Activated CD4-positive, alpha-beta T cell treated with anti-CD3 and anti-CD28 coated beads for 4 hours (primary cell): ENCODE measurements around the gene POM121L12.

ENCODE experiments used
- DNase-seq, 2 donors: peaks; one replicate each; pipeline ENCODE4 v3.0.0-alpha.2; 2020

Gene POM121L12

DNA sequence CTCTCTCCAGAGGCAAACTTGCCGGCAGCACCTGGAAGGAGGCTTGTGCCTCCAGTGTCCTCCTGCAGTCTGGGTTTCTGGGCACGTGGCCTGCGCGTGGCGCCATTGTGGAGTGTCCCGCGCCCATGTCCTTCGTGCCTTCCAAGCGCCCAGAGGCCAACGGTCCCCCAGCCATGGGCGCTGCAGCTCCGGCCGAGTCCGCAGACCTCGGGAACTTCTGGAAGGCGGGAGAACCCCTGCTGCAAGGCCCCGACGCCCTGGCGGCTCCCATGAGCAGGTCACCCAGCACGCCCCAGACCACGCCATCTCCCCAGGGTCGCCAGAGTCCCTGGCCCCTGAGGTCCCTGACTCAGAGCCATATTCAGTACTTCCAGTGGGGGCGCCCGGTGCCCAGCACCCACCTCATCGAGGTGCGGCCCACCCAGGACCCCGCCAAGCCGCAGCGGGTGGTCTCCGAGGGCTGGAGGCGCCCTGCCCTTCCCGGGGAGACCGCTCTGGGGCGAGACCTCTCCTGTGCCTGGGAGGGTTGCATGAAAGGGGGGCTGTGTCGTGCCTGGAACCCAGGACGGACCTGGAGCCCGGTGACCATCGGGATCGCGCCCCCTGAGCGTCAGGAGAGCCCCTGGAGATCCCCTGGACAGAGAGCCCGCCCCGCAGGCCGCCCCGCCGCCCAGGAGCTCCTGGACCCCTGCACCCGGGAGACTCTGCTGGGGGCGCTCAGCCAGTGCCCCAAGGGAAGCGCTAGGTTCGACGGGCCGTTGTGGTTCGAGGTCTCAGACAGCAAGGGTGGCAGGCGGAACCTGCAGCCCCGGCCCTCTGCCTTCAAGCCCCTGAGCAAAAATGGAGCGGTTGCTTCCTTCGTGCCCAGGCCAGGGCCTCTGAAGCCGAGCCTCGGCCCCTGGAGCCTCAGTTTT lies at the start of gene POM121L12:
Gene POM121L12 (plus strand): TSS at position 135 of the 914 bp plus-strand sequence. CDS start 39 bp downstream, at position 174.
- no peak for DNase-seq

DNA sequence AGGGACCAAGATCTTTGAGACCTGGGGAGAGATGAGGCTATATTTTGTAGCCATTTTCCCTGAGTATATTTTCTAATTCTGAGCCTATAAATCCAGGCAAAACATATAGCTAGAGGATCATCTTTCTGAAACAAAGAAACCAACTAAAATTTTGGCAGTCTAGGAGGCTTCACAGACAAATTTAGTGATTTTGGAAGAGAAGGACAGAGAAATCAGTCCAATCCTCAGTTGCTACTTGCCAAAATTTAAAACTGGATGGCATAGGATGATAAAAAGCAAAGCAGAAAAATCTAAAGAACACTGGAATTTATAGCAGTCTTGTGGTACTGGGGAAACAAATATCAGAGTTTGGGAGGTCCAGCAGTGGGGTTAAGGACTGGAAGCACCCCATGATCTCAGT lies 43.4 kb upstream of the POM121L12 start:
- no peak for DNase-seq

DNA sequence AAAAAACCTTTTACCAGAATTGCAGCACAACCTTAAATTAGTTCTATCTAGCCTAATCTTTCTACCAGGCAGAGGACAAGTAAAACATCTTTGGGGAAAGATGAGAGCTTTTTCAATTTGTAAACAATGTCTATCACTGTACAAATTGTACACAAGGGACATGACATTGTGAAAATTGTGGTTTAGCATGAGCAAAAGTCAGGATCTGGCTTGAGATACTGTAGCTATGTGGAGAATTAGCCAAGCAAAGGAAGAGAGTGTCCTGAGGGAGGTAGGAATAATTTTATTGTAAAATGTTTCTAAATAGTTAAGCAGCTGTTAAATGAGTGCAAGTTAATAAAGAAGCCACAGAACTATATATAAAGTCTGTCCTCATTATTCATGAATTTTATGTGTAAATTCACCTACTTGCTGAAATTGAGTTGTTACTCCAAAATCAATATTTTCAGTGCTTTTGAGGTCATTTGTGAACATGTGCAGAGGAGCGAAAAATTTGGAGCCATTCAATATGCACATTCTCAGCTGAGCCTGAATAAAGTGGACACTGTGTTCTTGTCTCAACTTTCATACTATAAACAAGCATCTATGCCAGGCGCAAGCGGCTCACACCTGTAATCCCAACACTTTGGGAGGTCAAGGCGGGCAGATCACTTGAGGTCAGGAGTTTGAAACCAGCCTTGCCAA lies 42.8 kb upstream of the POM121L12 start:
- DNase-seq, result no peak

DNA sequence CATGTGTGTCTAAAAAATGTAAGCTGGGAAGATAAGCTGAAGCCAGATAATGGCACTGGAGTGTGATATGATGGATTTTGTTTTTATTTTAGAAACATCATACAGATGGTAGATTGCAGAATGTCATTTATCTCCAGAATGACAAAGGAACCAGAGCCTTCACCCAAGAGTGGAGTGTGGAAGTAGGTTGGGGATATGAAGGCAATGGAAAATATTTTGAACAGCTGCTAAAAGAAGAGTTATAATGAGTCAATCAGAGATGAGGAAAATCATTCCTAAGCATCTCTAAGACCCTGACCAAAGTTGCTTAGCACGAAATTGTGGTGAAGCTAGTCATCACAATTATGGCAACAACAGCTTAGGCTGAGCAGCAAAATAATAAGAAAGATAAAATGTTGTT lies 39.8 kb upstream of the POM121L12 start:
- DNase-seq, result no peak

DNA sequence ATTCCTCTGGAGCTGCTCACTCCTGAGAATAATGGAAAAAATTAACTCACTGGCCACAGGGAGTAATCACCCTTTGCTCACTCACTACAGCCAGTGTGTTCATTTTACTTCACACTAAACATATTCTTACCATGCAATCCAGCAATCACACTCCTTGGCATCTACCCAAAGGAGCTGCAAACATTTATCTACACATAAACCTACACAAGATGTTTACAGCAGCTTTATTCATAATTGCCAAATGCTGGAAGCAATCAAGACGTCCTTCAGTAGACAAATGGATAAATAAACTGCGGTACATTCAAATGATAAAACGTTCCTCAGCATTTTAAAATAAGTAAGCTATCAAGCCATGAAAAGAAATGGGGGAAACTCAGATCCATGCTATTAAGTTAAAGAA lies 34.2 kb upstream of the POM121L12 start:
- no peak for DNase-seq

DNA sequence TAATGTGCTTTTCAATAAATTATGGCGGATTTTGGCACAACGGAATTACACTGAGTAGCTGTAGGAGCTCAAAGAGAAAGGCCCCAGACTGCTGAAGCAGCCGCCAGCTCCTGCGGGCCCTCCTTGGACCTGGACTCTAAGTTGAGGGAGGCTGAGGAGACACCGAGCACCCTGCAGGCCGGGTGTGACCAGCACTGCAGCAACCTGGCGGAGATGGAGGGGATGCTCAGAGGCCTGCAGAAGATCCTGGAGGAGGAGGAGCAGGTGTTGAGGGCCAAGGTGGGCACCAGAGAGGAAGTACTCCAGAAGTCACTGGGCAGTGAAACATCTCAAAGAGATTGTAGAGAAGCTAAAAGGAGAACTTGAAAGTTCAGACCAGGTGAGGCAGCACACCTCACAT lies 33.0 kb upstream of the POM121L12 start:
- DNase-seq, result no peak

DNA sequence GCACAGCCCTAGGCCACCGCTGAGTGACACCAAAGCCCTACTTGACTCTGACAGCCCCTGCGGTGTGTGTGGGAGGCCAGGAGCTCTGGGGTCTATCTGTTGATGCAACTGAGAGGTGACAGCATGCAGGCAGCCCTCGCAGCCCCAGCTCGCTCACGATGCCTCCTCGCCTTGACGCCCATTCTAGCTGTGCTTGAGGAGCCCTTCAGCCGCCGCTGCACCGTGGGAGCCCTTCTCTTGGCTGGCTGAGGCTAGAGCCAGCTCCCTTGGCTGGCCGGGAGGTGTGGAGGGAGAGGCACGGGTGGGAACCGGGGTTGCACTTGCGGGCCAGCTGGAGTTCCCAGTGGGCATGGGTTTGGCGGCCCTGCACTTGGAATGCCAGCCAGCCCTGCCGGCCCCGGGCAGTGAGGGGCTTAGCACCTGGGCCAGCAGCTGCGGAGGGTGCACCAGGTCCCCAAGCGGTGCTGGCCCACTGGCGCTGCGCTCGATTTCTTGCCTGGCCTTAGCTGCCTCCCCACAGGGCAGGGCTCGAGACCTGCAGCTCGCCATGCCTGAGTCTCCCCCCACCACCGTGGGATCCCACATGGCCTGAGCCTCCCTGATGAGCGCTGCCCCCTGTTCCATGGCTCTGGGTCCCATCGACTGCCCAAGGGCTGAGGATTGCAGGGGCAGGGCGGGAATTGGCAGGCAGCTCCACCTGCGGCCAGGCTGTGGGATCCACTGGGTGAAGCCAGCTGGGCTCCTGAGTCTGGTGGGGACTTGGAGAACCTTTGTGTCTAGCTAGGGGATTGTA lies 31.6 kb upstream of the POM121L12 start:
- DNase-seq, result no peak

DNA sequence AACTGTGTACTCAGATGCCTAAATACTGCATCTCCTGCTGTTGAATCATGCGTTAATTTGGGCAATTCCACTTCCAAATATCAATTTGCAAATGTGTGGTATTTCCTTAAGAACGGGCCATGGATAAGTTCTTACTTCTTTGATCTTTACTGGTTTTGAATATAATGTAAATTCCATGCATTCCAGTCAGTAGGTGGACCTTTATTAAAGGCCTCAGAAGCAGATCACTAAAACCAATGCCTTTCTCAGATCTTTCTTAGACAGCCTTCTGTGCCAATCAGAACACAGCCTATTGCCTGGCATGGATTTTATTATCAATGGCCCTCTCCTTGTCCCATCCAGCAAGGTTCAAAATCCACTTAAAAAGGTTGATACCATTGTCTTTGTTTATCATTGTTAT lies 21.5 kb upstream of the POM121L12 start:
- DNase-seq, result no peak

DNA sequence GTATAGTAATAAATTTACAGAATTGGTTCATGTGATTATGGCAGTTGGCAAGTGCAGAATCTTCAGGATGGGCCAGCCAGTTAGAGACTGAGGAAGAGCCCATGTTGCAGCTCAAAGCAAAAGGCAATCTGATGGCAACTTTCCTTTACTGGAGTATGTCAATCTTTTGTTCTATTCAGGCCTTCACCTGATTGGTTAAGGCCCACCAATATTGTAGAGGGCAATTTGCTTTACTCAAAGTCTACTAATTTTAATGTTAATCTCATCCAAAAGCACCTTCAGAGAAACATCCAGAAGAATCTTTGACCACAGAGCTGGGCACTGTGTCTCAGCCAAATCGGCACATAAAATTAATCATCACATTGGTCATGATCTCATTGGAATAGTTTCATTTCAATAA lies 20.0 kb upstream of the POM121L12 start:
- no peak for DNase-seq

DNA sequence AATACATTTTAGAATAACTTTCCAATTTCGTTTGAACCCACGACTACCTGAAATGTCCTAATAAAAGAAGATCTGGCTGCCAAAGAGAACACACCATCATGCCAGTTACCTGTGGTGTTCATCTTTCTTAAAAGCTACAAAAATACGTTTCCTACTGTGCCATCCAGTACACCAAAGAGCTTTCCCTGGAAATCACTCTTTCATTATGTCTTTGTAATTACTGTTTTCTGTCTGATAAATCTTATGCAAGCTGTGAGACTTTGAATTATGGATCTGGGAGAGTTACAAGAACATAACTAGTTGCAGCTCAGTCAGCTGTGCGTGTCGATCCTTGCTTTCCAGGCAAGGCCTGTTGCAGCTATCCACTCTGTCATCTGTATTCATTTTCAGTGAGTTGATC lies 12.5 kb upstream of the POM121L12 start:
- no peak for DNase-seq

DNA sequence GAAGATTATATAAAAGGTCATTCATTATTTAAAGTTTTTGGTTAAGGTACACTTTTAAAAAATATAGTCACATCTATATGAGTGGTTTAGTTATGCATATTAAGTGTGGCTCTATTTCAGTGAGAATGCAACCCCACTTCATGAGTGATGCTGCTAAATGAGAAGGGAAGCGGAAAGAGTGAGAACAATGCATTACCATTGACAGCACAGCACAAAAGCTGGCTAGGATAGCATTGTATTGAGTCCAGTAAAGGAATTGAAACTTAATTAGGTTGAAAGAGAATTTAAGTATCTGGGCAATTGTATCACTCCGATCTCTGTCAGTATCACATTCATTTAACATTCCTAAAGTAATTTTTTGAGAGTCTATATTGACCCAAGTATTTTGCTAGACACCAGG lies 13.2 kb downstream of the POM121L12 start:
- DNase-seq, result no peak

DNA sequence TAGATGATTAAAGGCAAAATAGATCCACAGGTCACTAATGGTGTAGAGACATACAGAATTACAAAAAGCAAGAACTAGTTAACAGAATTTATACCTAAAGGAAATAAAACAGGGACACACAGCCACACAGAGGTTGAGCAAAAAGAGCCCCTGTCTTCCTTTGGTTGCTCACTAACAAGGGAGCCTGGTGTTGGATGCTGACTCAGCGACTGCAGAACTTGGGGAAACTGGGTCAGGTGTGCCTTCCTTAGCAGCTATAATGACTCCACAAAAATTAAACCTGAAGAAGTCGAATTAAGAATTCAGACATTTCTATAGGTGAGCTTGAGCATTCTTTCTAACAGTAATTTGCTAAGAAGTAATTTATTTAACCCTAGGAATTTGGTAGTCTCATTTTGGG lies 15.0 kb downstream of the POM121L12 start:
- DNase-seq, result no peak

DNA sequence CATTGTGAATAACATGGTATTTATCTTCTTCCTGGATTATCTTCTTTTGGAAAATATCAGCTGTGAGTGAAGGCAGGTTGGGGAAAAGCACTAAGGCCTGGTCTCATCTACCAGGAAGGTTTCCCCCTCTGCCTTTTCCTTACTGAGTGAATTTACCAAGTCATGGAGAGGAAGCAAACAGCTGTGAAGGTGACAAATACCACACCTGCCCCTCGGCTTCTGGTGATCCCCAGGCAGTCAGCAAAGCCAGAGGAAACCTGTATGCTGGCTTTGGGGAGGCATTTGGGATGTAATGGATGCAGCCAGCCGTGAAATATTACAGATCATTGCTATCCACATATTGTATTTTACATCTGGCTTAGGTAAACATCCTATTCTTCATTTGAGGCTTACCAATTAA lies 24.2 kb downstream of the POM121L12 start:
- DNase-seq, result no peak

DNA sequence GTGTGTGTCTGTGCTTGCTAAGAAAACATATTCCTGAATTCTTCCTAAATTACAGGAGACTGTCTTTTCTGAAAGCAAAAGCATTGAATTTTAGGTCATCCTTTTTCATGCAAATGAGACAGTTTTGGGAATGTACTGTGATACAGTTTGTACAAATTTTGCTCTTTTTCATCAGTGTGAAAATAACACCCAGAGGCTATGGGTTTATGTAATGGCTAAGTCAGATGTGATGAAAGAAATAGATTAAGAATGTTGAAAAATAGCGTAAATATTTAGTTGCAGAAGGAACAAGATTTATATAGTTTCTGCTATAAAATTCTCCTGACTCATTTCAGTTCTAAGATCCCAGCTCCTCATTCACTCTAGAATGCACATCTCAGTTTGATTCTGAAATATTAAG lies 24.6 kb downstream of the POM121L12 start:
- DNase-seq, result no peak

DNA sequence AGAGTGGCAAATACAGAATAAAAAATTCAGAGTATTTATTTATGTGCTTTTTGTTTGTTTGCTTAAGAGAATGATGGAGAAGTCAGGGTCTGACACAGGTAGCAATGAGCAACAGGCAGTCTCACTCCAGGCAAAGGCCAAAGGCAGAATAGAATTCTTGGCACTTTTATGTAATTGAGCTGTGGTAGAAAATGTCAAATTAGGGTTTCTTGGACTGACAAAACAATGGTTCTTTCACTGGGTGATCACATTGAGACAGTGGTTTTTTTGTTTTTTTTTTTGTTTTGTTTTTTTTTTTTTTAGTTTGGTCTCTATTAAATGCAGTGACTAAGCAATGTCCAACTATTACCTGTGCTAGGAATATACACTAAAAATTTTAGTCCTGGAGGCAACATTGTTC lies 27.4 kb downstream of the POM121L12 start:
- no peak for DNase-seq

DNA sequence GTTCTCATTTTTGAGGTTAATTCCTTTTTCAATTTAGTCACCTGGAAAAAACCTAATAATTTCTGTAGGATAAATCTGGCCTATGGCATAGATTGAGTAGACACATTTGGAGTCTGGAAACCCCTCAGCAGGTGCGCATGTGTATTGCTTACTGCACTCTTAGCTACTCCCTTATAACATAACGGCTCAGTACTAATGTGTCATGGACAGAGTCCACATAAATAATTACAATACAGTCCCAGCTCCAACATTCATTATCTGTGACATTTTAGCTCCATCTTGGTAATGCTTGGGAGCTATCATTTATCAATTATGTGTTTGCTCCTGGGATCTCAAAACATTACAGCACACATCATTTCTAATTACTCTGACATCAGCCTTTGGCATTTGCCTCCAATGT lies 33.2 kb downstream of the POM121L12 start:
- DNase-seq, result no peak

DNA sequence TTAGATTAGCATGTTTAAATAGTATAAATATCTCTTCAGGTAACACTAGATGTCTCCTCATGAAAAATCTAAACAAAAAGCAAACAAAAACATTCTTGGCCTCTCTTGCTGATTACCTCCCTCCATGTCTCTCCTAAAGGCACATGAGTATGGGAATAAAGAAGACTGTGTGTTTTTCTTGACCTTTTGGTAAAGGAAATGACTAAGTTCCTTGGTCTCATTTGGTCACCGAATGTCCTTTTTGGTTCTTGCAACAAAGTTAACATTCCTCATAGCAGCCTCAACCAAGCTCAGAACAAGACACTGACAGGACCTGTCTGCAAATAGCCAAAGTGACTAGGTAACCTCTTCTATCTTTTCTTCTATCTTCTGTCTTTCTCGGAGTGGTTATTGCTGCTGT lies 35.5 kb downstream of the POM121L12 start:
- no peak for DNase-seq
